ENCODE measurements around the gene F11R. TPM values are rescaled to one million over a fixed set of nuclear protein-coding genes. Genes with fewer than 3 reads are reported as not detected.
"Not testable (repeated sequence)": the region's sequence is repeated elsewhere in the genome, so short reads cannot be mapped to it uniquely, and the experiment has no call there.

Gene F11R
- polyA plus RNA-seq, 1 experiment = 2.0 TPM

DNA sequence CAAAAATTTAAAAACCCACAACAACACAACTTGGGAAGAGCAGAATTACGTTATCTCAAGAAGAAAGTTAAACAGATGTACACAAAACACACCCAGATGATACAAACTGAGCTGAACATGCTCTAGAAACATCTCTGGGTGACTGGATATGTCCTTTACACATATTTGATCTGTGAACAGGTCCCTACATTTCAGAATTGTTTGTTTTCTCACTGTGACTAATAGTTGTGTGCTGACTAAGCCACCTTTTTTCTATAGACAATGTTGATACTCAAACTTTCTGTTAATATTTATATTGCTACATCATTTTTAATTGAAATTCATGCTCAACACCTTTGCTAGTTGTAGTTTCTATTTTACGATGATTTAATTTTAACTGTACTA lies 1.0 kb upstream of the F11R start:
- ChIA-PET POLR2A (interaction anchor here (1.0 to 1.9 kb wide), 2 partner anchors 24 to 27 kb away, joined by 4 to 7 read pairs; partner anchors contain the start of gene USF1), CTCF (interaction anchor here (1.2 to 1.3 kb wide), 2 partner anchors 32 to 39 kb away, joined by 3 read pairs; no protein-coding TSS in a partner anchor)
- H3K4me3 ChIP-seq (ENCODE audit: low read depth, low read length) = no peak overlapping the region
- H3K9me3 ChIP-seq (ENCODE audit: control insufficient read depth, insufficient read depth, low read length) = no peaks in the 10 kb centered on the region
- DNase-seq (ENCODE audit: low read depth, low spot score) = no peak
- H3K27me3 ChIP-seq (ENCODE audit: control insufficient read depth, insufficient read depth, low read length) = peaks cover 25% of the 10 kb centered on the region
- TF ChIP-seq, protein P1, sequence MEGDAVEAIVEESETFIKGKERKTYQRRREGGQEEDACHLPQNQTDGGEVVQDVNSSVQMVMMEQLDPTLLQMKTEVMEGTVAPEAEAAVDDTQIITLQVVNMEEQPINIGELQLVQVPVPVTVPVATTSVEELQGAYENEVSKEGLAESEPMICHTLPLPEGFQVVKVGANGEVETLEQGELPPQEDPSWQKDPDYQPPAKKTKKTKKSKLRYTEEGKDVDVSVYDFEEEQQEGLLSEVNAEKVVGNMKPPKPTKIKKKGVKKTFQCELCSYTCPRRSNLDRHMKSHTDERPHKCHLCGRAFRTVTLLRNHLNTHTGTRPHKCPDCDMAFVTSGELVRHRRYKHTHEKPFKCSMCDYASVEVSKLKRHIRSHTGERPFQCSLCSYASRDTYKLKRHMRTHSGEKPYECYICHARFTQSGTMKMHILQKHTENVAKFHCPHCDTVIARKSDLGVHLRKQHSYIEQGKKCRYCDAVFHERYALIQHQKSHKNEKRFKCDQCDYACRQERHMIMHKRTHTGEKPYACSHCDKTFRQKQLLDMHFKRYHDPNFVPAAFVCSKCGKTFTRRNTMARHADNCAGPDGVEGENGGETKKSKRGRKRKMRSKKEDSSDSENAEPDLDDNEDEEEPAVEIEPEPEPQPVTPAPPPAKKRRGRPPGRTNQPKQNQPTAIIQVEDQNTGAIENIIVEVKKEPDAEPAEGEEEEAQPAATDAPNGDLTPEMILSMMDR (IDR thresholded peaks at IDR 0.05; ENCODE audit: low read depth, low read length) = no peak
- H3K27ac ChIP-seq (ENCODE audit: low read depth, low read length) = no peak overlapping the region

GRCh38 chr1:161021165-161021969 lies 415 bp upstream of the F11R start:
- TF ChIP-seq, protein P1 (IDR thresholded peaks at IDR 0.05; ENCODE audit: low read depth, low read length) = no peak
- ChIA-PET POLR2A (interaction anchor here (0.5 to 1.9 kb wide), 3 partner anchors 24 to 27 kb away, joined by 4 to 11 read pairs (median 7); partner anchors contain the start of gene USF1), CTCF (interaction anchor here (0.6 to 2.2 kb wide), 6 partner anchors 20 to 76 kb away, joined by 3 to 7 read pairs (median 4); partner anchors contain the start of gene KLHDC9)
- H3K27me3 ChIP-seq (ENCODE audit: control insufficient read depth, insufficient read depth, low read length) = peaks cover 25% of the 10 kb centered on the region
- DNase-seq (ENCODE audit: low read depth, low spot score) = no peak
- H3K9me3 ChIP-seq (ENCODE audit: control insufficient read depth, insufficient read depth, low read length) = no peaks in the 10 kb centered on the region
- H3K4me3 ChIP-seq (ENCODE audit: low read depth, low read length) = peak overlapping the region; percentile 58
- H3K27ac ChIP-seq (ENCODE audit: low read depth, low read length) = no peak overlapping the region

- TF ChIP-seq, protein P1 (IDR thresholded peaks at IDR 0.05; ENCODE audit: low read depth, low read length) = no peak
- peaks cover 25% of the 10 kb centered on the region for H3K27me3 ChIP-seq (ENCODE audit: control insufficient read depth, insufficient read depth, low read length)
- no peaks in the 10 kb centered on the region for H3K9me3 ChIP-seq (ENCODE audit: control insufficient read depth, insufficient read depth, low read length)
- peak overlapping the region; percentile 58 for H3K4me3 ChIP-seq (ENCODE audit: low read depth, low read length)
- DNase-seq (ENCODE audit: low read depth, low spot score) = no peak
- ChIA-PET POLR2A (no interaction called here), CTCF (interaction anchor here (0.6 to 2.2 kb wide), 5 partner anchors 22 to 941 kb away, joined by 5 to 7 read pairs (median 5); partner anchors contain the start of gene KLHDC9)
- no peak overlapping the region for H3K27ac ChIP-seq (ENCODE audit: low read depth, low read length)
Measured at GRCh38 chr1:161019751-161020495, 1.0 kb downstream of the F11R start.

DNA sequence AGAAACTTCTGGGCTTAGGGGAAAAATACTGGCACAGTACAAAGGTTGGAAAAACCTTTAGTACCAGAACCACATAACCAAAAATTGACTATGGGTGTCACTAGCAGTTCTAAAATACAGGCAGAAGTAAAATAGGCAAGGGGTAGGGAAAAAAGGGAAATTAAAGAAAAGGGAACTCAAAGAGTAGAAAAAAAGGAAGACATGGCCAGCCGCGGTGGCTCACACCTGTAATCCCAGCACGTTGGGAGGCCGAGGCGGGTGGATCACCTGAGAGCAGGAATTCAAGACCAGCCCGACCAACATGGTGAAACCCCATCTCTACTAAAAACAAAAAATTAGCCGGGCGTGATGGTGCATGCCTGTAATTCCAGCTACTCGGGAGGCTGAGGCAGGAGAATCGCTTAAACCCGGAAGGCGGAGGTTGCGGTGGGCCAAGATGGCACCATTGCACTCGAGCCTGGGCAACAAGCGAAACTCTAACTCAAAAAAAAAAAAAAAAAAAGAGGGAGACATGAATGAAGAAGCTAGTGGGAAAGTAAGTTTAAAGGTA lies 1.8 kb downstream of the F11R start:
- POLR2A ChIA-PET; H3K27ac ChIP-seq (ENCODE audit: low read depth, low read length); H3K4me3 ChIP-seq (ENCODE audit: low read depth, low read length); DNase-seq (ENCODE audit: low read depth, low spot score); H3K9me3 ChIP-seq (ENCODE audit: control insufficient read depth, insufficient read depth, low read length): not testable (repeated sequence)
- H3K27me3 ChIP-seq (ENCODE audit: control insufficient read depth, insufficient read depth, low read length) = peaks cover 25% of the 10 kb centered on the region
- CTCF ChIA-PET = interaction anchor here (0.6 to 1.4 kb wide), 3 partner anchors 22 to 940 kb away, joined by 3 to 7 read pairs (median 5); no protein-coding TSS in a partner anchor

- TF ChIP-seq, protein P1 (IDR thresholded peaks at IDR 0.05; ENCODE audit: low read depth, low read length) = no peak
- no peak for DNase-seq (ENCODE audit: low read depth, low spot score)
- Histone ChIP-seq H3K9me3 (ENCODE audit: control insufficient read depth, insufficient read depth, low read length) (no peaks in the 10 kb centered on the region), H3K4me3 (ENCODE audit: low read depth, low read length) (no peak overlapping the region), H3K27me3 (ENCODE audit: control insufficient read depth, insufficient read depth, low read length) (peaks cover 25% of the 10 kb centered on the region), H3K27ac (ENCODE audit: low read depth, low read length) (no peak overlapping the region)
- CTCF ChIA-PET = interaction anchor here (0.6 to 1.4 kb wide), 3 partner anchors 21 to 596 kb away, joined by 3 to 7 read pairs (median 3); no protein-coding TSS in a partner anchor
- POLR2A ChIA-PET = no interaction called here
Measured at GRCh38 chr1:161018631-161018930, 2.4 kb downstream of the F11R start.
